Epithelial cell of proximal tubule (primary cell): Measurements from ENCODE around the gene CLPTM1L. TPM values are rescaled to one million over a fixed set of nuclear protein-coding genes. Genes with fewer than 3 reads are reported as not detected.

Source experiments
- DNase-seq: peaks from one replicate; pipeline ENCODE4 v3.0.0-alpha.2; 2011; ENCODE audit warnings: low read depth
- H3K4me3 ChIP-seq: 2 replicates; pipeline ENCODE4 v1.5.1; 2011; ENCODE audit warnings: low read depth, mild to moderate bottlenecking, low read length
- total RNA-seq: library from RNA; depleted of rRNA; stranded (reverse); fragments of >200 nt; gene quantifications from 2 replicates; pipeline ENCODE4 v1.2.3, GENCODE V29; 2015
- TF ChIP-seq, protein P1 (sequence below): conservative IDR thresholded peaks from 2 replicates; pipeline ENCODE4 v1.5.1; 2012; ENCODE audit warnings: low read depth, mild to moderate bottlenecking, low read length

The CLPTM1L gene
- total RNA-seq, 1 donor from 2014 or later = 112 TPM

GRCh38 chr5:1310118-1310517 is 34.8 kb downstream of the CLPTM1L start:
- TF ChIP-seq, protein P1, sequence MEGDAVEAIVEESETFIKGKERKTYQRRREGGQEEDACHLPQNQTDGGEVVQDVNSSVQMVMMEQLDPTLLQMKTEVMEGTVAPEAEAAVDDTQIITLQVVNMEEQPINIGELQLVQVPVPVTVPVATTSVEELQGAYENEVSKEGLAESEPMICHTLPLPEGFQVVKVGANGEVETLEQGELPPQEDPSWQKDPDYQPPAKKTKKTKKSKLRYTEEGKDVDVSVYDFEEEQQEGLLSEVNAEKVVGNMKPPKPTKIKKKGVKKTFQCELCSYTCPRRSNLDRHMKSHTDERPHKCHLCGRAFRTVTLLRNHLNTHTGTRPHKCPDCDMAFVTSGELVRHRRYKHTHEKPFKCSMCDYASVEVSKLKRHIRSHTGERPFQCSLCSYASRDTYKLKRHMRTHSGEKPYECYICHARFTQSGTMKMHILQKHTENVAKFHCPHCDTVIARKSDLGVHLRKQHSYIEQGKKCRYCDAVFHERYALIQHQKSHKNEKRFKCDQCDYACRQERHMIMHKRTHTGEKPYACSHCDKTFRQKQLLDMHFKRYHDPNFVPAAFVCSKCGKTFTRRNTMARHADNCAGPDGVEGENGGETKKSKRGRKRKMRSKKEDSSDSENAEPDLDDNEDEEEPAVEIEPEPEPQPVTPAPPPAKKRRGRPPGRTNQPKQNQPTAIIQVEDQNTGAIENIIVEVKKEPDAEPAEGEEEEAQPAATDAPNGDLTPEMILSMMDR = no peak
- H3K4me3 ChIP-seq = no peak overlapping the region
- no peak for DNase-seq

- no peak for DNase-seq
- no peak overlapping the region for H3K4me3 ChIP-seq
- TF ChIP-seq, protein P1 = no peak
Measured at GRCh38 chr5:1304033-1304432, 40.9 kb downstream of the CLPTM1L start.

DNA sequence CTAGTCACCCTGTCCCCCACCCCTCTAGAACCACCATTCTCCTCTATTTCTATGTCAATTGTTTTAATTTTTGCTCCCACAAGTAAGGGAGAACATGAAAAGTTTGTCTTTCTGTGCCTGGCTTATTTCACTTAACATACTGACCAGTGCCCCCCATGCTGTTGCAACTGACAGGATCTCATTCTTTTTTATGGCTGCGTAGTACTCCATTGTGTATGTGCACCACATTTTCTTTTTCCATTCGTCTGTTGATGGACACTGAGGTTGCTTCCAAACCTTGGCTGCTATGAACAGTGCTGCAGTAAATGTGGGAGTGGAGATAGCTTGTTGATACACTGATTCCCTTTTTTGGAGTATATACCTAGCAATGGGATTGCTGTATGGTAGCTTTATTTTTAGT is 42.6 kb downstream of the CLPTM1L start:
- DNase-seq = no peak
- TF ChIP-seq, protein P1 = no peak
- H3K4me3 ChIP-seq = no peak overlapping the region

DNA sequence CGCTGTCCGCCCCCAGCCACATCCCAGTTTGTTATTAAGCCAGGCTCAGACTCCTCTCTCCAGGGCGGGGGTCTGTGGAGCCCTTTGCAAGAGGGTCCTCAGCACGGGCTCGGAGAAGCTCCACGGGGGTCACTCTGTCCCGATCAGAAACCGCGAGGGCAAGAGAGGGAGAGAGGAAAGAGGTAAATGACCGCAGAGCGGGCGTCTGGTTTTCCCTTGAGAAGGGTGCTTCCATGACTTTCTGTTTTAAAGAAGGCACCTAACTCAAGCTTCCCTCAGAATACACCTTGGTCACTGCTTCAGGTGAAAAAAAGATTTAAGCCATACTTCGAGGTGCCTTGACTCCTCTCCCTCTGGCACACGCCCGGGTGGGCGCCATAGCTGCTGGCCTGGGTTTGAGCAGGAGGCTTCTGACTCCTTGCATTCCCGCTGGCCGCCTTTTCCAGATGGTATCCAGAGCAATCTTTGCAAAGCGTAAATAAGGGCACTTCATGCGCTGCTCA is 44.3 kb downstream of the CLPTM1L start:
- TF ChIP-seq, protein P1 = no peak
- DNase-seq = no peak
- H3K4me3 ChIP-seq = no peak overlapping the region

DNA sequence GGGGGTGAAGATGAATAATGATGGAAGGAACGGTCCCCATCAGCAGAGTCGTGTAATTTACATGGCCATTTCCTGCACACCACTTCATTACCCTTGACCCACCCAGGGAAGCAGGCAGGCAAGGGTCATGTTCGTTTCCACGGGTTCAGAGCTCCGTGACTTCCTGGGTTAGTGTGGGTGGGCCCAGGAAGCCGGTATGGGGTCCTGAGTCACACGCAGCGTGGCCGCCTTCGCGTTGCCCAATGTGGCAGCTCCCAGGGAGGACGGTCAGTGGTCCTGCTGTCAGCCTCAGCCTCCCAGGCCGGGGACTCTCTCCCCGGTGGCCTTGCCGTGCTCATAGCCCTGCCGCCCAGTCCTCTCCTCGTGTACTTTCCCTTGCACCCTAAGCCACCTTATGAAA is 44.9 kb downstream of the CLPTM1L start:
- DNase-seq = no peak
- TF ChIP-seq, protein P1 = no peak
- H3K4me3 ChIP-seq = no peak overlapping the region

DNA sequence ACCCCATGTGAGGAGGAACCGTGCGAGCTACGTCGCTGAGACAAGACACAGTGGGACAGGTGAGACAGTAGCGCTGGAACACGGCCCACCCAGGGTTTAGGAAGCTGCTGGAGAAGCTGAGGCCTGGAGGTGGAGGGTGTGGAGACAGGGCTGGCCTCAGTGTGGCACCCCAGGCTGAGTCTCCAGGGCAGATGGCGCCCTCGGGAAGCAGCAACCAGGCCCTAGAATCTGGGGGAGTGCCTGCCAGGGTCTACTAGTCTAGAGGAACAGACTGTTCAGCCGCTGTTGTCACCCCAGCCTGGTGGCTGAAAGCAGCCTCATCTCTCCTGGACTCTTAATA is 45.4 kb downstream of the CLPTM1L start:
- TF ChIP-seq, protein P1 = no peak
- H3K4me3 ChIP-seq = no peak overlapping the region
- no peak for DNase-seq

DNA sequence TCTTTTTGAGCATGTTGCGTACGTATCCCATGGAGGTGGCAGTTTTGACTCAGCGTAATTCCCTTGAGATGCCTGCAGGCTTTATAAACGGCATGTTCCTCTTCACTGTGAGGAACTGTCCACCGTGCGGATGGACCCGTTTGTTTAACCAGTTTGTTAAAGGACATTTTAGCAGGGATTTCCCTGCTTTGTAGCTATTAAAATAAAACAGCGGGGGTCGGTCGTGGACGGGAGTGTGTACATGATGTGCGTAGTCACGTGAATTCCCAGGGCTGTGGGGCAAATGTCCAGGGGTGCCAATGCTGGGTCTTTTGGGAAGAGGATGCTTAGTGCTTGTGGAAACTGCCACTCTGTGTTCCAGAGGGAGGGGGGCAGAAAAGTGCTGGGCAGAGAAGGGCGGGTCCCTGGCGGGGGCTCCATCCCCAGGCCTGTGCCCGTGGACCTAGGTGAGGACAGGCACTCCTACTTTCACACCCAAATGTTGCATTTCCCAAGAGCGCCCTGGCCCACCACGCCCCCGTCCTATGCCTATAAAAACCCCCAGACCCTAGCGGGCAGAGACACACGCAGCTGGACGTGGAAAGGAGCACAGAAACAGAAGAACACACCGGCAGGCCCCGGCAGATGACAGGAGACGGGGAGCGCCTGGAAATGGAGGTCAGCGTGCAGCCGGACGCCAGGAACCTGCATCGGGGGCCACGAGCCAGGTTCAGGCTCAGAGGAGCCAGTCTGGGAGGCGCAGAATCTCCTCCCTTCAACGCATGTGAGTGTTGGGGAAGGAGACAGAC is 46.0 kb downstream of the CLPTM1L start:
- TF ChIP-seq, protein P1 = no peak
- DNase-seq = no peak
- H3K4me3 ChIP-seq = no peak overlapping the region
